ENCODE data around the gene VWC2.
A peak's percentile ranks its signal among the peaks of the same experiment; 100 is the strongest.
"Not testable (repeated sequence)": the region's sequence is repeated elsewhere in the genome, so short reads cannot be mapped to it uniquely, and the experiment has no call there.

VWC2 gene

GRCh38 chr7:49848211-49848841 lies 74.9 kb downstream of the VWC2 start:
- no peak for DNase-seq

GRCh38 chr7:49850921-49851613 lies 77.6 kb downstream of the VWC2 start:
- peak; percentile 21 for TF ChIP-seq CTCF (IDR thresholded peaks at IDR 0.05; ENCODE audit: low read depth, low read length)

More at GRCh38 chr7:49848211-49848841, 74.9 kb downstream of the VWC2 start:
- Histone ChIP-seq H3K4me3 (ENCODE audit: low read depth, low read length) (no peak overlapping the region), H3K9me3 (no peaks in the 10 kb centered on the region), H3K4me1 (no peaks in the 10 kb centered on the region), H3K27me3 (no peaks in the 10 kb centered on the region), H3K36me3 (no peaks in the 10 kb centered on the region)
- TF ChIP-seq CTCF (IDR thresholded peaks at IDR 0.05; ENCODE audit: low read depth, low read length), result no peak

GRCh38 chr7:49851614-49851934 lies 78.1 kb downstream of the VWC2 start:
- not testable (repeated sequence) for DNase-seq; H3K4me1 ChIP-seq; H3K36me3 ChIP-seq; H3K4me3 ChIP-seq (ENCODE audit: low read depth, low read length); H3K27me3 ChIP-seq; H3K9me3 ChIP-seq

More at GRCh38 chr7:49850921-49851613, 77.6 kb downstream of the VWC2 start:
- H3K4me3 ChIP-seq (ENCODE audit: low read depth, low read length), result no peak overlapping the region
- H3K4me1 ChIP-seq, result no peaks in the 10 kb centered on the region
- no peaks in the 10 kb centered on the region for H3K36me3 ChIP-seq
- H3K9me3 ChIP-seq, result no peaks in the 10 kb centered on the region
- no peaks in the 10 kb centered on the region for H3K27me3 ChIP-seq
- no peak for DNase-seq

- TF ChIP-seq CTCF (IDR thresholded peaks at IDR 0.05; ENCODE audit: low read depth, low read length), result peak; percentile 74
- no peaks in the 10 kb centered on the region for H3K27me3 ChIP-seq
- no peaks in the 10 kb centered on the region for H3K36me3 ChIP-seq
- no peaks in the 10 kb centered on the region for H3K4me1 ChIP-seq
- no peaks in the 10 kb centered on the region for H3K9me3 ChIP-seq
- DNase-seq, result peak; percentile 29
- H3K4me3 ChIP-seq (ENCODE audit: low read depth, low read length), result no peak overlapping the region
Measured at GRCh38 chr7:49852619-49853462, 79.4 kb downstream of the VWC2 start.

GRCh38 chr7:49855281-49855980 lies 82.0 kb downstream of the VWC2 start:
- Histone ChIP-seq H3K36me3 (no peaks in the 10 kb centered on the region), H3K9me3 (no peaks in the 10 kb centered on the region), H3K27me3 (no peaks in the 10 kb centered on the region), H3K4me3 (ENCODE audit: low read depth, low read length) (no peak overlapping the region), H3K4me1 (no peaks in the 10 kb centered on the region)
- TF ChIP-seq CTCF (IDR thresholded peaks at IDR 0.05; ENCODE audit: low read depth, low read length), result no peak
- no peak for DNase-seq

- TF ChIP-seq CTCF (IDR thresholded peaks at IDR 0.05; ENCODE audit: low read depth, low read length), result no peak
- no peak overlapping the region for H3K4me3 ChIP-seq (ENCODE audit: low read depth, low read length)
- no peak for DNase-seq
- no peaks in the 10 kb centered on the region for H3K36me3 ChIP-seq
- H3K9me3 ChIP-seq, result no peaks in the 10 kb centered on the region
- no peaks in the 10 kb centered on the region for H3K27me3 ChIP-seq
- no peaks in the 10 kb centered on the region for H3K4me1 ChIP-seq
Measured at GRCh38 chr7:49860293-49860692, 86.9 kb downstream of the VWC2 start.

Data from BE2C (cell line).